T-helper 22 cell (primary cell): ENCODE results near the gene NFATC2IP.

Source experiments
- DNase-seq: peaks from one replicate; pipeline ENCODE4 v3.0.0-alpha.2; 2020; ENCODE audit warnings: low read depth

The NFATC2IP gene

DNA sequence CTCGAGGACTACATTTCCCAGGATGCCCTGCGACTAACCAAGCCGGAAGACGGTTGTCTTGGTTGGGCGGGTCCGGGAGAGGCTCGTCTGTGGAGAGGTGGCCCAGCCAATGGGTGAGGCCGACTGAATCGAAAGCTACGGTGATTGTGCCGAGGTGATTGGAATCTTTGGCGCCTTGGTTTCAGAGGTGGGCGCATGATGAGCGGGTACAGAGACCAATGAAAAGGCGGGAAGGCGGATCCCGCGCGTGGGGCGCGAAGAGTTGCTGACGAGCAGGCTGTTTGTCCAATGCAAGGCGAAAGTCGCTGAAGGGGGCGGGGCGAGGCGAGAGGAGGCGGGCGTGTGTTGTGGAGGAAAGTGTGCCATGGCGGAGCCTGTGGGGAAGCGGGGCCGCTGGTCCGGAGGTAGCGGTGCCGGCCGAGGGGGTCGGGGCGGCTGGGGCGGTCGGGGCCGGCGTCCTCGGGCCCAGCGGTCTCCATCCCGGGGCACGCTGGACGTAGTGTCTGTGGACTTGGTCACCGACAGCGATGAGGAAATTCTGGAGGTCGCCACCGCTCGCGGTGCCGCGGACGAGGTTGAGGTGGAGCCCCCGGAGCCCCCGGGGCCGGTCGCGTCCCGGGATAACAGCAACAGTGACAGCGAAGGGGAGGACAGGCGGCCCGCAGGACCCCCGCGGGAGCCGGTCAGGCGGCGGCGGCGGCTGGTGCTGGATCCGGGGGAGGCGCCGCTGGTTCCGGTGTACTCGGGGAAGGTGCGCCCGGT lies at the start of gene NFATC2IP:
NFATC2IP (plus strand) TSS at position 290 of the 762 bp plus-strand sequence; CDS start at position 365, 75 bp downstream.
- peak; percentile 98 for DNase-seq

DNA sequence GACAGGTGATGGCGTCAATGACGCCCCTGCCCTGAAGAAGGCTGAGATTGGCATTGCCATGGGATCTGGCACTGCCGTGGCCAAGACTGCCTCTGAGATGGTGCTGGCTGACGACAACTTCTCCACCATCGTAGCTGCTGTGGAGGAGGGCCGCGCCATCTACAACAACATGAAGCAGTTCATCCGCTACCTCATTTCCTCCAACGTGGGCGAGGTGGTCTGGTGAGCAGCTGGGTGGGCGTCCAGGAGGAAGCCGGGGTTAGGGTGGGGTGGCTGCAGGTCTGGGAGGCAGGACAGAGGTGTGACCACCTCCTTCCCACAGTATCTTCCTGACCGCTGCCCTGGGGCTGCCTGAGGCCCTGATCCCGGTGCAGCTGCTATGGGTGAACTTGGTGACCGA lies 48.9 kb upstream of the NFATC2IP start:
- DNase-seq = no peak

DNA sequence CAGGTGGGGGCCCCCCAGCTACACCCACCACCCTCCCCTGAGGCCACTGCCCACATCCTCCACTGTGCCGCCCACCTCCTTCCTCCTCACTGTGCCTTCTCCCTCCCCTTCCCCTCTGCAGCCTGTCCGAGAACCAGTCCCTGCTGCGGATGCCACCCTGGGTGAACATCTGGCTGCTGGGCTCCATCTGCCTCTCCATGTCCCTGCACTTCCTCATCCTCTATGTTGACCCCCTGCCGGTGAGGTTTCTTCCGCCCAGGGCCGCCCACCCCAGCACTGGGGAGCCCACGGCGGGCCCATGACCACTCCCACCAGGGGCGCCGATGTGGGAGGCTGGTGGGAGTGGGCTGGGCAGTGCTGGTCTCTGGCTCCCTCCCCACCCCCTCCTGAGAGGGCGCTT lies 47.8 kb upstream of the NFATC2IP start:
- no peak for DNase-seq

DNA sequence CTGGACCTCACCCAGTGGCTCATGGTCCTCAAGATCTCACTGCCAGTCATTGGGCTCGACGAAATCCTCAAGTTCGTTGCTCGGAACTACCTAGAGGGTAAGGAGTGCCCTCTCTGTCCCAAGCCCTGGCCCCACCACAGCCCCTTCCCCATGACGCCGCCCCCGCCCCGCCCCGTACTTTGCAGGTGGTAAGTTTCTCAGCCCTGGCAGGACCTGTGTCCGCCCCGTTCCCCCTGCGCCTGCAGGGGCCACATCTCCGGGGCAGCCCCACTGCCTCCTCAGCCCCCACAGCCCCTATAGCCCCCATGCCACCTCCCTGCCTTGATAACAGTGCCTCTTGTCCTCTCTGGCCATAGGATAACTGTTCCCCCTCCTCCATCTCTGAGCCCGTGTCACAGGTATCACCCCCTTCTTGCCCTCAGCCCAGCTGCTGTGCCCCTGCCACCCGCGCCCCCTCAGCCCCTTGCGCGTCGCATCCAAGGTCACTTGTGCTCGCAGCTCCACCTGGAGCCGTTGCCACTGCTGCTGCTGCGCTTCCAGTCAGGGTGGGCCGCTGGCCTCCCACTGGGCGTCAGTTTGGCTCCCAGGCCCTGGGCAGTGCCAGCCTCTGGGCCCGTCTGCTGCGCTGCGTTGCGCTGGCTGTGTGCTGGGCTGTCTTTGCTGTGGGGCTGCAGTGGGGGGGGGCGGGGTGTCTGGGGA lies 47.2 kb upstream of the NFATC2IP start:
- no peak for DNase-seq

DNA sequence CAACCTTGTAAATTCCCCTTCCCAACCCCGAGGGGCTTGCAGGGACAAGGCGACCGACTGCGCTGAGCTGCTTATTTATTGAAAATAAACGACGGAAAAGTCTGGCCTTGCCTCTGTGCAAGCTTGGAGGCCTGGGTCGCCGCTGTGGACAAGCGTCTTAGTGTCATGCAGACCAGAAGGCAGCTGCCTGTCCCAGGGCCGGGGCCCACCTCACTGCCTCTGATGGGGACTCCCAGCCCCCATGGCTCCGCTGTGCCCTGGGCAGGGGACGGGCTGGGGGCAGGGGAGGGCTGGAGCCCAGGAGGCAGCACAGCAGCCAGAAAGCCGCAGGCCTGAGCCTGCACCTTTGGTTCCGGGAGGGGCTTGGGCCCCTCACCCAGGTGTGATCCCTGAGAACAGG lies 46.4 kb upstream of the NFATC2IP start:
- DNase-seq = no peak

DNA sequence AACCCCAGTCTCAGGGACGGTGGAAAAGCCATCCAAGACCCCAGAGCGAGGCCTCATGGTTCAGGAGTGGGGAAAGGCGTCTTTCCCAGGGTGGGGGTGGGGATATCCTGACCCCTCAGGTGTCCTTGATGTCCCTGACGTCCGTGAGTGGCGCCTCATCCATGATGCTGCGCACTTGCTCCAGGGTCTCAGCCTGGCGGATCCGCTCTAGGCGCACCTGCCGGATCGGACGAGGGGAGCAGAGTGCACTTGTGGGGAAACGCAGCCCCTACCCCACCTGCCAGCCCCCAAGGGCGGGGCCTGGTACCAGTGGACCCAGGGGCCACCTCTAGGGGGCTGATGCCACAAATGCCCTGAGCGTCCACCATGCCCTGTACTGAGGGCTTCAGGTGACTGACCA lies 45.9 kb upstream of the NFATC2IP start:
- no peak for DNase-seq

DNA sequence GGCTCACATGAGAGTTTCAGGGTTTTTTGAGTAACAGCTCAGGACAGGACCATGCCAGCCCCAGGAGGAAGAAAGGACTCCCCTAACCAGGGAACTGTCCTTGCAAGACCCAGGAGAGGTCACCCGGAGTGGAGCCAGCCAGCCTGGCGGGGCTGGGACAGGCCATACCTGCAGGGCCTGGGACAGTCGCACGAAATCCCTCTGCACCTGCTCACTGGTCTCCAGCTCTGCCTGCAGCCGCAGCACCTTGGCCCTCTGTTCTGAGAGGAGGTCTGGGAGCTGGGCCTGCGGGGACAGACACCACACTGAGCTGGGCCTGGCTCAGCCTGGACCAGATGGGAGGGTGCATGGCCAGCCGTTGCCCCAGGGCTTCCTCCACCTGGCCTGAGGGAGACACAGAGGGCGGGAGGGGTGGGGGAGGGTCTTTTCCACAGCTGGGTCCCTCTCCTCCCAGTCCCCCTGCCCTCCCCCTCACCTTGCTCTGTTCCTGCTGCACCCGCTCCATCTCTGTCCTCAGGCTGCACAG lies 45.4 kb upstream of the NFATC2IP start:
- DNase-seq = no peak

DNA sequence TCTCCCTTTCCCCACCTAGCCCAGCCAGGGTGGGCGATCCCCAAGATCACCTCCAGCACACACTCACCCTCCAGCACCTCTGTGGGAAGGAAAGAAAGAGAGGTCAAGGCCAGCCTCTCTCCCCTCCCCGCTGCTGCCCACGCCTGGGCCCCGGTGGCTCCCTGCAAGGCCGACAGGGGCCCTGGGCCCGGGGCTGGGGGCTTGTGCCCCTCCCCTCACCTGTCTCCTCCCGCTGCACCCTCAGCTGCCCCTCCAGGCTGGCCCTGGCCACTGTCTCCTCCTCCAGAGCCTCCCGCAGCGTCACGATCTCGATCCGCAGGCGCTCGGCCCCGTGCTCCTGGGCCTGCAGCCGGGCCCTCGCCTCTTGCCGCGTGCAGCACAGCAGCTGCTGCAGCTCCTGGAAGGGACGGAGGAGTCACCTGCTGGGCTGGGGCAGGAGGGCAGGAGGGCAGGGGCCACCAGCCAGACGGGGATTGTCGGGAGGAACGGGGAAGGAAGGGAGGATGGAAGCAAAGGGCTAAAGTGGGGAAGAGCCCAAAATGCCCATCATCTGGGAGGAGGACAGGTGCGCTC lies 44.9 kb upstream of the NFATC2IP start:
- DNase-seq = no peak

DNA sequence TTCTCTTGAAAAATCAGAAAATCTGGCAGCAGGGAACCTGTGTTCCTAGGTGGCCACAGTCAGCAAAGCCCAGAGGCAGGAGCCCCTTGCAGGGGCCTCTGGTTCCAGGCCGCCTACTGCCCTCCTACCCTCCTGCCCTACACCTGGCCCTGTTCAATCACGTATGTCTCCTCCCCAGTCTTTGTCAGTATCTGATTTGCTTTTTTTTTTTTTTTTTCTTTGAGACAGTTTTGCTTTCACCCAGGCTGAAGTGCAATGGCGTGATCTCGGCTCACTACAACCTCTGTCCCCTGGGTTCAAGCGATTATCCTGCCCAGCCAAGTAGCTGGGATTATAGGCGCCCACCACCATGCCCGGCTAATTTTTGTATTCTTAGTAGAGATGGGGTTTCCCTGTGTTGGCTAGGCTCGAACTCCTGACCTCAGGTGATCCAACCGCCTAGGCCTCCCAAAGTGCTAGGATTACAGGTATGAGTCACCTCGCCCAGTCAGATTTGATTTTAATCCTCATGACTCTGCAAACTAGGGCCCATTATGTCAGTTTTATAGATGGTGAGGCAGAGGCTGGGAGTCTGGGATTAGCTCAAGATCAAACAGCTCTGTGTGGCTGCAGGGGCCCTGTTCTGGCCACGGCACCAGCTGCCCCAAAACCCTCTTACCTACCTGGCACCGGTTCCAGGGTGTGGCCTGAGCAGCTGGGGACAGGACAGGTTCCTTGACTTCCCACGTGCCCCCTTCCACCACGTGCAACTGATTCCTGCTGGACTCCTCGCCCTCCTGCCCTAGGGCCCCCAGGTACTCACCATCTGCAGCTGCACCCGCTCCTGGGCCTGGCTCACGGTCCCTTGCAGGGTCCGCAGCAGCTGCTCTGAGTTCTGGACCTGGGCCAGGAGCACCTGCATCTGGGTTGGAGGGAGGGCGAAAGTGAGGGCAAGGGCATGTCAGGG lies 40.4 kb upstream of the NFATC2IP start:
- DNase-seq = no peak

DNA sequence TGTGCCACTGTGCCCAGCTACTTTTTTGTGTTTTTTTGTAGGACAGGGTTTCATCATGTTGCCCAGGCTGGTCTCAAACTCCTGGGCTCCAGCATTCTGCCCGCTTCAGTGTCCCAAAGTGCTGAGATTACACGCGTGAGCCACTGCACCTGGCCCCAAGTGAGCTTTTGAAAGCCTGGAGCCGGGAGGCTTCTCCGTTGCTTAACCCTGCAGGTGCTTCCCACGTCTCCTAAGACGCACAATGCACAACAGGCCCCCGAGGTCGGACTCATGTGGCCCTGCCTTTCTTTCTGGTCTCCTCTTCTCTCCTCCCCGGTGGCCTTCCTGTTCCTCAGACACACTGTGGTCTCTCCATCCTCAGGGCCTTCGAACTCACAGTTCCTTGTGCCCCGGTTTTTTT lies 38.2 kb upstream of the NFATC2IP start:
- no peak for DNase-seq

DNA sequence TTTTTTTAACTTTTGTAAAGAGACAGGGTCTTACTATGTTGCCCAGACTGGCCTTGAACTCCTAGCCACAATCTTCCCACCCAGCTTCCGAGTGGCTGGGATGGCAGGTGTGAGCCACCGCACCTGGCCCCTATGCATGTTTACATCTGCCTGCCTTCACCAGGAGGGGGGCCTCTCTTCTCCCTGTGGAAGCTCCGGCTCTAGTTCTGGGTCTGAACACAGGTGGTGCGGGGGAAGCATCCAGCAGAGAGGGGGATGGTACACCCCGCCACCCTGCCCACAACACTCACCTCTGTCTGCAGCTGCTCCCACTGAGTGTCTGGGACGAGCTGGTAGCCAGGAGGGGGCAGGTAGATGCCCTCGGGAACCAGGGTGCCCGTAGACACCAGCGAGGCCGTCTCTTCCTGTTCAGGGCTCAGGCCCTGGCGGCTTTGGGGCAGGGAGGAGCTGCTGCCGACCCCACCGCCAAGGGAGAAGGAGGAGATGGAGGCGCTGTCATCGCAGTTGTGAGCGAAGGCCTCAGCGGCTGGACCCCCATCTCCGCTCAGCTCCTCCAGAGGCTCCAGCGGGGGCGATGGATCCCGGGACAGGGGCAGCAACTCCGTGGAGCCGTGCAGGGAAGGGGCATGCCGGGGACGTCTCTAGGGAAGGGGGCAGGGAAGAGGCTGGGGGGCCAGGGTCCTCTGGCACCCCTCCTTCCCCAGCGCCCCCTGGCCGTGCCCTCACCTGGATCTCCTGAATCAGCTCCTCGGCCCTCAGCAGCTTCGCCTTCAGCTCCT lies 36.6 kb upstream of the NFATC2IP start:
- no peak for DNase-seq

DNA sequence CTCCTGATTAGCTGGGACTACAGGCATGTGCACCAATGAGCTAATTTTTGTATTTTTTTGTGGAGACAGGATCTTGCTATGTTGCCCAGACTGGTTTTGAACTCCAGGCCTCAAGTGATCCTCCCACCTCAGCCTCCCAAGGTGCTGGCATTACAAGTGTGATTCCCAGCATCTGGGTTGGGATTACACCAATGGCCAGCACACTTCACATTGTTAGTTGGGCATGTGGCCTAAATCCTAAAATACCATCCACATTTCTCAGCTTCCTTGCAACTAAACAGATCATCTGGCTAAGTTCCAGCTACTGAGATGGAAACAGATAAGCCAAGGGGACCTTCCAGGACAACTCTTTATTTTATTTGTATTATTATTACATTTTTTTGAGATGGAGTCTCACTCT lies 35.6 kb upstream of the NFATC2IP start:
- no peak for DNase-seq

DNA sequence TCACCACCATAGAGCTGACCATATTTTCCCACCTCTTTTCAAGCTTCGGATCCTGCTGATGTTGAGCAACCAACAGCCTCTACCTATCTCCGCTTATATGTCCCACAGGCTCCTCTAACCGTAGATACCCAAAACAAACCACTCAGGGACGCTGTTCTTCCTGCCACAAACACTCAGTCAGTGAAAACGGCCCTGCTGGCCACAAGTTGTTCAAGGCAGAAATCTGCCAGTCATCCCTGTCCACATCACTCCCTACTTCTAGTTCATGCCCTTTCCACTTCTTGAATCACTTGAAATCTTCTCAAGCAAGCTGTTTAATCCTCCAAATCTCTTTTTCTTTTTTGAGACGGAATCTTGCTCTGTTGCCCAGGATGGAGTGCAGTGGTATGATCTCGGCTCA lies 33.6 kb upstream of the NFATC2IP start:
- DNase-seq = no peak

DNA sequence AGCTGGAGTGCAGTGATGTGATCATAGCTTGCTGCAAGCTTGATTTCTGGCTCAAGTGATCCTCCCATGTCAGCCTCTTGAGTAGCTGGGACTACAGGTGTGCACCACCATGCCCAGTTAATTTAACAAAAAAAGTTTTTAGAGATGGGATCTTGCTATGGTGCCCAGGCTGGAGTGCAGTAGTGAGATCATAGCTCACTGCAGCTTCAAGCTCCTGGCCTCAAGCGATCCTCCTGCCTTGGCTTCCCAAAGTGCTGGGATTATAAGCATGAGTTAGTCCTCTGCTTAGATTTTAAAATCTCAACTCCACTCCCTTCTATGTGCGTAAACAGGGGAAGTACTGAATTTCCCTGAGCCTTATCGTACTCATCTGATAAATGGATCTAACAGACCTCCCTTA lies 32.0 kb upstream of the NFATC2IP start:
- no peak for DNase-seq

DNA sequence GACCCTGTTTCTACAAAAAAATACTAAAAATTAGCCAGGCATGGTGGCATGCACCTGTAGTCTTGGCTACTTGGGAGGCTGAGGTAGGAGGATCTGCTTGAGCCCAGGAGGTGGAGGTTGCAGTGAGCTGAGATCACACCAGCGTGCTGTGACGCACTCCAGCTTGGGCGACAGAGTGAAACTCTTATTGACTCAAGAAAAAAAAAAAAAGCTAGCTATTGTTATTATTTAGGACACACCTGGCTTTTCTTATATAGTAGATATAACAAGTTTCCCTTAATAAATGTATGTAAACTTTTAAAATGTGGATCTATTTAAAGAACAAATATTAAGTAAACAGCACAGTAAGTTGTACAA lies 27.5 kb upstream of the NFATC2IP start:
- no peak for DNase-seq

DNA sequence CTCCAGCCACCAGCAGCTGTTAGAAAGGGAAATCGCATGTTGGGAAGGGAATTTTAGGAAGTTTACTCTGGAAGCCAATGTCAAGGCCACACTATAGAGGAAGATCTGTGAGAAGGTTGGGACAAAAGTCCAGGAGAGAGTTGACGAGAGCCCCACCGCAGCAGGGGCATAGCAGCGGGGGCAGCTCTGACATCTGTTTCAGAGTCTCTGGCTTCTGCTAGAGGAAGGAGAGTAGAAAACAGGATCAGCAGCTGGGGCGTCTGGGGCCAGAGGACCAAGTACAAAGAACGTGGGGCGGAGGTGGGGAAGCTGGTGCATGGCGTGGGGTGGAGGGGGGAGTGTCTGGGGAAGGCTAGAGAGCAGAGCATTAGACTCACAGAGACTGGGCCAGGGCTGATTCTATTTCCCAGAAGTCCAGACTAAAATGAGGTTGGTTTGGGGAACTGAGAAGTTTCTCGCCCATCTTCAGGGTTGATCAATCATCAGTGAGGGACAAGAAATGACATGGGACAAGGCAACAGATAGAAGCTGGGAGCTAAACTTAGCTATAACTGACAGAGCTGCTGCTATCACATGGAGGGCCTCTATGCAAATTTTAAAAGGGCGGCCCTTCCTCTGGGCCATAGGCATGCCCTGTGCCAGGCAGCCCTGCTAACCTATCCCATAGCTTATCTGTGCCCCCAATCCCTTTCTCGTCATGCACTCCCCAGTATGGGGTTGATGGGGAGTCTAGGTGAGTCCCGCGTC lies 26.9 kb upstream of the NFATC2IP start:
- no peak for DNase-seq

DNA sequence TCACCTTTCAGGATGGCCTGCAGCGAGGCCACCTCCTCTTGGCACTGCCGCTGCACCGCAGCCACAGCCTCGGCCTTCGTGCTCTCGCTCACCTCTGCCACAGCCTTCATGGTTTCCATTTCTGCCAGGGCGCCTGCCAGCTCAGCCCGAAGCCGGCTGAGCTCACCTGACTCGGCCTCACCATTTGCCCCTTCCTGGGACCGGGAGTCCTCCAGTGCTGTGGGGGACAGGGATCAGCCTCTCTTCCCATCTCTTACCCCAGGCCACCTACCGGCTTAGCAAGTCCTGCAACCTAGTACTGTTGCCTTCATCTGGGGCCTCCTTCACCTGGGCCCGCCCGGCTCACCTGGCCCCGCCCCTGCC lies 26.4 kb upstream of the NFATC2IP start:
- DNase-seq = no peak

DNA sequence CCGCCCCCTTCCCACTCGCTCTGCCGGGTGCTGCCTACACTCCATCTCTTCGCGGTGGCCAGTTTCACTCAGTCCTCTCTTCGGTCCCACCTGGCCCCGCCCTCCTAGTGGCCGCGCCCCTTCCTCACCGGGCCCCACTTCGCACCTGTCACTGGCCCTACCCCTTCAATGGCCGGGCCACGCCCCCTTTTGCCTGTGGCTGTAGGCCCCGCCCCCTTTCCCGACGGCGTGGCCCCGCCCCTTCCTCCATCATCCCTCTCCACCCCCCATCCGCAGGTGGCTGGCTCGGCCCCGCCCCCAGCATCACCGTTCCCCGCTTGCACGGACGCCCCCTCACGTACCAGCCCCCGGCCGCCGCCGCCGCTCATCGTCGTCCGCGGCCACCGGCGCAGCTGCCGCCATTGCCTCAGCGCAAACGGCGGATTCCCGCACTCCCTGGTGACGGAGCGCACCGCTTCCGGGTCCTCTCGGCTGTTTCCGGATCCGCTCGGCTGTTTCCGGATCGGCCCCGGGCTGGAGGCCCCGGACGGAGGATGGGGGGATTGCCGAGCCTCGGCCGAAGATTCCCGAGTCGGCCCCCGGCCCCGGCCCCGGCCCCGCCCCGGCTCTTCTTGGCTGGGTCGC lies 25.9 kb upstream of the NFATC2IP start, which contains the start of gene RABEP2:
RABEP2 (minus strand) TSS at position 477 of the 624 bp plus-strand sequence; CDS start at position 402, 75 bp downstream.
- DNase-seq = peak; percentile 87

DNA sequence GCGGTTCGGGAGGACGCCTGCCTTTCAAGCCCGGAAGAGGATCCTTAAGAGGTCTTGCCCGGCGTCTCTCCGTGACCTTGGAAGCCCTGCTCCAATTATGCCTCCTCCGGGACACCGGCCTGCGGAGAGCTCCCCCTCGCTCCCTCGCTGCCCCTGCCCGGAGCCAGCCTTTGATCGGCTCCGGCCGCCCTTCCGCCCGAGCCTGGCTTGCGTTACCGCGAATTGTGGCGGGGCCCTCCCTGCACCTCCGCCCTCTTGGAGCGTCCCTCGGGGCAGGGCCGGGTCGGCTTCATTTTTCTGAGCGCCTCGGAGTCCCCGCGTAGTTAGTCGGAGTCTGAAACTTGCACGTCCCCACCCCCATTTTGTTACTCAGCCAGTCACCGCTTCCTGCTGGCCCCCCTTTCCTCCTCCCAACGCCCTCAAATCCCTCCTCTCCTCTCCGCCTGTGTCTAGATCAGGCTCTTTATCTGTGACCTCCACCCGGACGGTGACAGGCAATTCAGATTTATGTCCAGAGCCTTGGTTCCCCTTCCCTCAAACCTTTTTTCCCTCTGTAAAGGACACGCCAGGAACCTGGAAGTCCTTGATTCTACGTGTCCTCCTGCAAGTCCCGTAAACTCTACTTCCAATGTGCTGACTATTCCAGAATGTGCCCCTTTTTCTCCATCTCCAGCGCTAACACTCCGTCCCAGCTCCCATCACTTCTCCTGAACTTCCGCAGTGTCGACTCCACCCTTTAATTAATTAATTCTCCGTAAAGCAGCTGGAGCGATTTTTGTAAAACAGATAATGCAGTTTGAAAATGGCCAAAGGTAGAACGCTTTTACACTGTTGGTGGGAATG lies 25.1 kb upstream of the NFATC2IP start:
- DNase-seq = peak; percentile 69
